ENCODE data around the gene GLUL.

- TF ChIP-seq TAF1 (conservative IDR thresholded peaks at IDR 0.05) = no peak
- TF ChIP-seq CTCF (IDR thresholded peaks at IDR 0.05; ENCODE audit: low read depth, low read length, missing input control) = no peak
- TF ChIP-seq RXRA (IDR thresholded peaks at IDR 0.05) = no peak
- no peak for TF ChIP-seq FOXA1 (IDR thresholded peaks at IDR 0.05)
- no peak for TF ChIP-seq GABPA (IDR thresholded peaks at IDR 0.05 in 1 of 2, conservative IDR thresholded peaks at IDR 0.05 in 1 of 2)
- no peak for TF ChIP-seq YY1 (IDR thresholded peaks at IDR 0.05)
- TF ChIP-seq, protein P1, sequence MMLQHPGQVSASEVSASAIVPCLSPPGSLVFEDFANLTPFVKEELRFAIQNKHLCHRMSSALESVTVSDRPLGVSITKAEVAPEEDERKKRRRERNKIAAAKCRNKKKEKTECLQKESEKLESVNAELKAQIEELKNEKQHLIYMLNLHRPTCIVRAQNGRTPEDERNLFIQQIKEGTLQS (IDR thresholded peaks at IDR 0.05) = no peak
- TF ChIP-seq EGR1 (IDR thresholded peaks at IDR 0.05; ENCODE audit: low read depth in 2 of 2) = no peak
- TF ChIP-seq SP1 (IDR thresholded peaks at IDR 0.05) = no peak
Observed at GRCh38 chr1:182415789-182416188, 24.2 kb upstream of the GLUL start.

All from liver (tissue), 3 donors.